ENCODE data around the gene LRRC61.

The LRRC61 gene

DNA sequence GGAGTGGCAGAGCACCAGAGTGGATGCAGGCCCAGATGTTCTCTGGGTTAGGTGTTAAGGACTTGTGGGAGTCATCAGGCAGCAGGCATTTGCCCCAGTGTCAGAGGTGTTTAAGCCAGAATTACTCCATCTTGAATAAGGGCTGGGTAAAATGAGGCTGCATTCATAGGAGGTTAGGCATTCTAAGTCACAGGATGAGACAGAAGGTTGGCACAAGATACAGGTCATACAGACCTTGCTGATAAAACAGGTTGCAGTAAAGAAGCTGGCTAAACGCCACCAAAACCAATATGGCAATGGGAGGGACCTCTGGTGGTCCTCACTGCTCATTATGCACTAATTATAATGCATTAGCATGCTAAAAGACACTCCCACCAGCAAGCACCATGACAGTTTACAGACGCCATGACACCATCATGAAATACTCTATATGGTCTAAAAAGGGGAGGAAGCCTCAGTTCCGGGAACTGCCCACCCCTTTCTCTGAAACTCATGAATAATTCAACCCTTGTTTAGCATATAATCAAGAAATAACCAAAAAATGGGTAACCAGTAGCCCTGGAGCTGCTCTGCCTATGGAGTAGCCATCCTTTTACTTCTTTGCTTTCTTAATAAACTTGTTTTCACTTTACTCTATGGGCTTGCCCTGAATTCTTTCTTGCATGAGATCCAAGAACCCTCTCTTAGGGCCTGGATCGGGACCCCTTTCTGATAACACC lies 882 bp upstream of the LRRC61 start:
- H3K4me3 ChIP-seq (ENCODE audit: low read depth, low read length) = peak overlapping the region; percentile 91
- no peak for DNase-seq (ENCODE audit: low read depth)
- TF ChIP-seq, protein P1, sequence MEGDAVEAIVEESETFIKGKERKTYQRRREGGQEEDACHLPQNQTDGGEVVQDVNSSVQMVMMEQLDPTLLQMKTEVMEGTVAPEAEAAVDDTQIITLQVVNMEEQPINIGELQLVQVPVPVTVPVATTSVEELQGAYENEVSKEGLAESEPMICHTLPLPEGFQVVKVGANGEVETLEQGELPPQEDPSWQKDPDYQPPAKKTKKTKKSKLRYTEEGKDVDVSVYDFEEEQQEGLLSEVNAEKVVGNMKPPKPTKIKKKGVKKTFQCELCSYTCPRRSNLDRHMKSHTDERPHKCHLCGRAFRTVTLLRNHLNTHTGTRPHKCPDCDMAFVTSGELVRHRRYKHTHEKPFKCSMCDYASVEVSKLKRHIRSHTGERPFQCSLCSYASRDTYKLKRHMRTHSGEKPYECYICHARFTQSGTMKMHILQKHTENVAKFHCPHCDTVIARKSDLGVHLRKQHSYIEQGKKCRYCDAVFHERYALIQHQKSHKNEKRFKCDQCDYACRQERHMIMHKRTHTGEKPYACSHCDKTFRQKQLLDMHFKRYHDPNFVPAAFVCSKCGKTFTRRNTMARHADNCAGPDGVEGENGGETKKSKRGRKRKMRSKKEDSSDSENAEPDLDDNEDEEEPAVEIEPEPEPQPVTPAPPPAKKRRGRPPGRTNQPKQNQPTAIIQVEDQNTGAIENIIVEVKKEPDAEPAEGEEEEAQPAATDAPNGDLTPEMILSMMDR (IDR thresholded peaks at IDR 0.05; ENCODE audit: low read depth, low read length, missing control alignments) = no peak

DNA sequence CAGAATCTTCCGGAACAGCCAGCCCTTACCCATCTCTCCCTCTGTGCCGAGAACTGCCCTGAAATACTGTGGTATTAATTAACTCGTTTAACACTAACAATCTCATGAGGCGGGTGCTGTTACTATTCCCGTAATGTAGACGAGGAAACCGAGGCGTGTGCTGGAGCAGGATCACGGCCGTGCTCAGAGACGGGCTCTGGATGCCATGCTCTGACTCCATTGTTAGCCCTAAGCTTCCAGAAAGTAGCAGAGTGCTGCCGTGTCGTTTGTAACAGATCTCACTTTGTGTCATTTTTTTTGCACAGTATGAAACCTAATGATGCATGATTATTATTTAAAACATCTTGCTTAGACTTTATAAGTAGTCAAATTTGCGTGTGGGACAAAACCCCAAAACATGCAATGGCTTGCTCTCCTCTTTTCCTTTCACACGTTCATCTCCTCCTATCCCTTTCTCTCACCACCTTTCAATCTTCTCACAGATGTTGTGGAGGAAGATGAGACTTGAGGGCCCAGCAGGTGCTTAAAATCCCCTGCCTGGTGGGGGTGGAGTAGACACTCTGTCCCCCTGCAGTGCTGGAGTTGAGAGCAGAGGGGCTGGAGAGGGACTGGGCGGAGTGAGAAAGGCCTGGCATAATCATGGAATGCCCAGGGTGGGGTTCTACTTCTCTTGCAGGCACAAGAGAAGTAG lies 672 bp downstream of the LRRC61 start:
- peak overlapping the region; percentile 91 for H3K4me3 ChIP-seq (ENCODE audit: low read depth, low read length)

DNA sequence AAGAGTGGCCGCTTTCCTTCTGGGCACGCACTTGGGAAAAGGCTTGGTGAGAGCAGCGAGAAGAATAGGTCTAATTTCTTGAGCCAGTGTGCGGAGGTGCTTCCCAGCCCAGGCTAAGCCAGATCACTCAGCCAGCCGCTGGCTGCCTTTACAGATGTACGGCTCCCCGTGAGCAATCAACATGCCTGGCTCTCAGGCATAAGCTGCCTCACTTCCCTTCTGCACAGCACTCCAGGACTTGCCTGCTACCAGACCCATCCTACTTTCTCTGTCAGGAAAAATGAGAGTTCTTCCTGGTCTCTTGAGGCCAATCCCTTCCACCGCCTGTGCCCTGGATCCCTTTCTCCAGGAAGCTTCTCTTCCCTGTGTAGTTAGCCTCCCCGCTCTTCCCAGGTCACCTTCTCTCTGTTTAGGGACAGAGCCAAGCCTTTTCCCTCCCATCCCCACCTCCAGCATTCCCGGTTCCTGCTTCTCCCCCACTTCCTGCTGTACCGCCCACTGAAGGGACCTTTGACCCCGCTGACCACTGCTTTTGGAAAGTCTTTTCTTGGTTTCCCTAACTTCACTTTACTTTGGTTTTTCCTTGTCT lies 1.3 kb downstream of the LRRC61 start:
- H3K4me3 ChIP-seq (ENCODE audit: low read depth, low read length) = peak overlapping the region; percentile 91
- no peak for DNase-seq (ENCODE audit: low read depth)
- TF ChIP-seq, protein P1 (IDR thresholded peaks at IDR 0.05; ENCODE audit: low read depth, low read length, missing control alignments) = no peak

More for the DNA sequence above, 672 bp downstream of the LRRC61 start:
- no peak for DNase-seq (ENCODE audit: low read depth)
- TF ChIP-seq, protein P1 (IDR thresholded peaks at IDR 0.05; ENCODE audit: low read depth, low read length, missing control alignments) = no peak

DNA sequence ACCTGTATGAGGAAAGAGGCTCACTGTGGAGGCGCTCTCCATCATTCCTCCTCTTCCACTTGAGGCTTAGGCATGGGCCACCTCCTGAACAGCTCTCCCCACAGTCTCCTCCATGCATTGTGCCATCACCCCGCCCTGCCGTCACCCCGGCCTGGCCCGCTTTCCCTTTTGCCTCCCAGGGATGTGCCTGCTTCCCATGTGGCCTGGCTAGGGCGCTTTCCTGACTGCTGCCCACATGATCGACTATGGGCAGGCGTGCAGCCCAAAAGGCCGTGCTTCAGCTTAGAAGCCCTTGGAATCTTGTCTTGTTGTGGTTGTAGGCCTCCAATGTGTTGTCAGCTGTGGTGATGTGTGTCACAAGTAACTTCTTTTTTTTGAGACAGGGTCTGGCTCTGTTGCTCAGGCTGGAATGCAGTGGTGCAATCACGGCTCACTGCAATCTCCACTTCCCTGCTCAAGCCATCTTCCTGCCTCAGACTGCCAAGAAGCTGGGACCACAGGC lies 2.0 kb downstream of the LRRC61 start:
- no peak overlapping the region for H3K4me3 ChIP-seq (ENCODE audit: low read depth, low read length)
- no peak for DNase-seq (ENCODE audit: low read depth)
- TF ChIP-seq, protein P1 (IDR thresholded peaks at IDR 0.05; ENCODE audit: low read depth, low read length, missing control alignments) = no peak

DNA sequence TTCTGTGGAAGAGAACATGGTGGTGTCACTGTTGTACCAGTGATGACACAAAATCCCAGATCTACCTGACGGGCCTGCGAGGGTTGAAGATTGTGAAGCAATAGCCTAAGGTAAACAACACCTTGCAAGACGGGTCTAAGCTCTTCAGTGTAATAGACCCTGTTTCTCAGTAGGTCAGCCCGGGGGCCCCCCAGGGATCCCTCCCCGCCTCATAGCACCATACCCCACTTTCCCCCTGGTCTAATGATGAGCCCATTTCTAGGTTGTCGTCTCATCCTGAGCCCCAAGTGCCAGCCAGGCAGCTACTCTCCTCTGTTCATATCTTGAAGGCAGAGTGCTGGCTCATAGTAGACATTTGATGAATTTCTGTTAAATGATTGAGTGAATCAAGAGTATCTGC lies 2.7 kb downstream of the LRRC61 start:
- no peak overlapping the region for H3K4me3 ChIP-seq (ENCODE audit: low read depth, low read length)
- no peak for DNase-seq (ENCODE audit: low read depth)
- TF ChIP-seq, protein P1 (IDR thresholded peaks at IDR 0.05; ENCODE audit: low read depth, low read length, missing control alignments) = no peak

DNA sequence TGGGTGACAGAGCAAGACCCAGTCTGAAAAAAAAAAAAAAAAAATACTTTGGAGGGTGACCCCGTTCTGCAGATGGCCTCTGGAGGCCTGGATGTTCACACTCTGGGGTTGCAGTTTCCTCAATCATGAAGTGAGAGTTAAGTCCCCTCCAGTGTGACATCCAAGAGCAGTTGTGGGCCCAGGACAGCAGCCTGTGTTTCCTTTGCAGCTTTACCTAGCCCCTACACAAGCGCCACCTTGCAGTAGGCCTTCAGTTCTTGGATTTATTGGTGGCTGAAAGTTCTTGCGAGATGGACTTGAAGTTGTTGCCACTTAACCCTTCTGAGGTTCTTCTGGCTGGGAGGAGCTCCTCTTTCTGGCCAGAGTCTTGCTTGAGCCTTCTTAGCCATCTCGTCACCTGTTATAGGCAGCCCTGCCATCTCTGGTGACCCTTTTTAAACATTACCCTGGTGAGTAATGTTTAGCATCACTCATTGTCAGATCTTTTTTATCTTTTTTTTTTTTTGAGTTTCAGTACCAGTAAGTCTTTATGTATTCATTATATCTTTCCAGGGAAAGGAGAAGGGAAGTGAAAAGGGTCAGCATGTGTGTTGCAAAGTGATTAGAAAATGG lies 3.6 kb downstream of the LRRC61 start:
- H3K4me3 ChIP-seq (ENCODE audit: low read depth, low read length) = no peak overlapping the region
- TF ChIP-seq, protein P1 (IDR thresholded peaks at IDR 0.05; ENCODE audit: low read depth, low read length, missing control alignments) = no peak
- no peak for DNase-seq (ENCODE audit: low read depth)
